ENCODE results near the gene GSG1L2. TPM values are rescaled to one million over a fixed set of nuclear protein-coding genes. Genes with fewer than 3 reads are reported as not detected.

Gene GSG1L2
- total and polyA plus RNA-seq, 2 donors (not counting 3 experiments of a cell fraction or from before 2014, with no cell fraction given): not detected

GRCh38 chr17:9825641-9826150, 3.8 kb upstream of the GSG1L2 start, which contains the start of gene GLP2R:
Gene GLP2R (plus strand): TSS chr17:9825924. CDS start chr17:9826064, 140 bp downstream.
- no peak within 1 kb of the TSS for H3K27ac ChIP-seq (ENCODE audit: insufficient read depth, low read depth, low read length)
- H3K9me1 ChIP-seq (replicated peaks; ENCODE audit: control insufficient read depth, extremely low read depth, insufficient read depth, low read length): no peaks in the 10 kb centered on the region
- DNase-seq (ENCODE audit: low read depth, low spot score): no peak
- no peak for FAIRE-seq
- TF ChIP-seq FOS (IDR thresholded peaks at IDR 0.05; ENCODE audit: borderline replicate concordance, insufficient read depth, low read length): no peak
- no peak for TF ChIP-seq EZH2 (IDR thresholded peaks at IDR 0.05; ENCODE audit: borderline replicate concordance, low read depth, low read length, severe bottlenecking)
- no peak for TF ChIP-seq GATA2 (IDR thresholded peaks at IDR 0.05; ENCODE audit: insufficient read depth, insufficient read length, low read depth, low read length)
- TF ChIP-seq POLR2AphosphoS5 (IDR thresholded peaks at IDR 0.05; ENCODE audit: insufficient read depth, low read depth, low read length): no peak
- no peak for TF ChIP-seq MAX (IDR thresholded peaks at IDR 0.05; ENCODE audit: insufficient read depth, insufficient read length)
- TF ChIP-seq MYC (IDR thresholded peaks at IDR 0.05; ENCODE audit: low read depth, low read length): no peak
- no peak for TF ChIP-seq JUN (IDR thresholded peaks at IDR 0.05; ENCODE audit: borderline replicate concordance, insufficient read depth, insufficient read length, low read depth)
- TF ChIP-seq, protein P1, sequence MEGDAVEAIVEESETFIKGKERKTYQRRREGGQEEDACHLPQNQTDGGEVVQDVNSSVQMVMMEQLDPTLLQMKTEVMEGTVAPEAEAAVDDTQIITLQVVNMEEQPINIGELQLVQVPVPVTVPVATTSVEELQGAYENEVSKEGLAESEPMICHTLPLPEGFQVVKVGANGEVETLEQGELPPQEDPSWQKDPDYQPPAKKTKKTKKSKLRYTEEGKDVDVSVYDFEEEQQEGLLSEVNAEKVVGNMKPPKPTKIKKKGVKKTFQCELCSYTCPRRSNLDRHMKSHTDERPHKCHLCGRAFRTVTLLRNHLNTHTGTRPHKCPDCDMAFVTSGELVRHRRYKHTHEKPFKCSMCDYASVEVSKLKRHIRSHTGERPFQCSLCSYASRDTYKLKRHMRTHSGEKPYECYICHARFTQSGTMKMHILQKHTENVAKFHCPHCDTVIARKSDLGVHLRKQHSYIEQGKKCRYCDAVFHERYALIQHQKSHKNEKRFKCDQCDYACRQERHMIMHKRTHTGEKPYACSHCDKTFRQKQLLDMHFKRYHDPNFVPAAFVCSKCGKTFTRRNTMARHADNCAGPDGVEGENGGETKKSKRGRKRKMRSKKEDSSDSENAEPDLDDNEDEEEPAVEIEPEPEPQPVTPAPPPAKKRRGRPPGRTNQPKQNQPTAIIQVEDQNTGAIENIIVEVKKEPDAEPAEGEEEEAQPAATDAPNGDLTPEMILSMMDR (IDR thresholded peaks at IDR 0.05; ENCODE audit: extremely low read depth in 1 of 2, insufficient read depth in 1 of 2, low read depth in 1 of 2, low read length in 2 of 2): no peak
- no peaks in the 10 kb centered on the region for H3K79me2 ChIP-seq (ENCODE audit: control insufficient read depth, insufficient read depth, low read length)
- no peak within 1 kb of the TSS for H3K9ac ChIP-seq (replicated peaks; ENCODE audit: extremely low read depth, insufficient read depth, low read length)
- no peaks in the 10 kb centered on the region for H3K27me3 ChIP-seq (ENCODE audit: control insufficient read depth in 2 of 2, insufficient read depth in 2 of 2, low read length in 2 of 2)
- H3K9me3 ChIP-seq (replicated peaks; ENCODE audit: control insufficient read depth, insufficient read depth, low read length): peaks cover 2% of the 10 kb centered on the region
- H3K36me3 ChIP-seq (ENCODE audit: control insufficient read depth in 2 of 2, extremely low read depth in 1 of 2, insufficient read depth in 2 of 2, low read length in 2 of 2): no peaks in the 10 kb centered on the region
- H3K4me1 ChIP-seq (ENCODE audit: control insufficient read depth, extremely low read depth, insufficient read depth, low read length): no peaks in the 10 kb centered on the region
- no peak within 1 kb of the TSS for H3K4me3 ChIP-seq (replicated peaks in 1 of 3; ENCODE audit: insufficient read depth in 1 of 3, low read depth in 1 of 3, low read length in 3 of 3)
- no peak within 1 kb of the TSS for H3K4me2 ChIP-seq (ENCODE audit: insufficient read depth, low read length)
- ChIA-PET POLR2A (no interaction called here), CTCF (no interaction called here)
- BruUV-seq (replicated peaks): no TSS peak
- dilution Hi-C loops (cut with MboI; ENCODE audit: extremely low pct_ligation_motif_present, low sequenced_read_pairs) (no loop called here), intact Hi-C loops (cut with micrococcal nuclease) (no loop called here)
- H2AFZ ChIP-seq (ENCODE audit: low read depth, low read length): no peak within 1 kb of the TSS
- no peaks in the 10 kb centered on the region for H4K20me1 ChIP-seq (replicated peaks; ENCODE audit: control insufficient read depth, extremely low read depth, insufficient read depth, low read length)
